NT2/D1 (cell line): ENCODE data around the gene LRRC27.

ENCODE experiments used
- YY1 ChIP-seq: IDR thresholded peaks from 2 replicates; pipeline ENCODE4 v1.6.1; 2011; ENCODE audit not compliant: insufficient read length, insufficient read depth
- ZNF274 ChIP-seq: IDR thresholded peaks from 2 replicates; pipeline ENCODE4 v1.6.1; 2011; ENCODE audit warnings: mild to moderate bottlenecking, low read depth, low read length

DNA sequence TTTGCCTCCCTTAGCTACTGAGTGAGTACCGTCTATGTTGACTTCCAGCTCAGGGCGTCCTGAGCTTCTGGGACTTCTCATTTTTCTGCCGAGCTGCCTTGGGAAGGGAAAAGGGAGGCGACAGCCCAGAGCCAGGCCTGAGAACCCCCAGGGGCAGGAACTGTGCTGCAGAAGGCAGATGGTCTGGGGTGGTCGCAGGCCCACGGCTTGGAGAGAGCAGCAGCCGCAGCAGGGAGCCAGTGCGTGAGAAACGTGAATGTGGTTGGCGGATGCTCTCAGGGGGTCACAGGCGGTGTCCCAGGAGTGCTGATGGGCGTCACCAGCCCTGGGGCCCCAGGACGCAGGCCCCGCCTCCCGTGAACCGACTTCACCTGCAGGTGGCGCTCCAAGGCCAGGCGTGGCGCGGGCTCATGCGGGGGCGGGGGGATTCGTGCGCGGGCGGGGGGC, 55.8 kb downstream of the LRRC27 start:
- no peak for TF ChIP-seq ZNF274
- TF ChIP-seq YY1 = no peak
